HG03442 (cell line): ENCODE data around the gene MDFIC2.

Source experiments
- ATAC-seq: cut with Tn5 transposase; IDR thresholded peaks from one replicate; pipeline ENCODE4 v1.9.1; 2021; ENCODE audit warnings: mild to moderate bottlenecking, moderate library complexity; ENCODE audit not compliant: unreplicated experiment

MDFIC2 gene

DNA sequence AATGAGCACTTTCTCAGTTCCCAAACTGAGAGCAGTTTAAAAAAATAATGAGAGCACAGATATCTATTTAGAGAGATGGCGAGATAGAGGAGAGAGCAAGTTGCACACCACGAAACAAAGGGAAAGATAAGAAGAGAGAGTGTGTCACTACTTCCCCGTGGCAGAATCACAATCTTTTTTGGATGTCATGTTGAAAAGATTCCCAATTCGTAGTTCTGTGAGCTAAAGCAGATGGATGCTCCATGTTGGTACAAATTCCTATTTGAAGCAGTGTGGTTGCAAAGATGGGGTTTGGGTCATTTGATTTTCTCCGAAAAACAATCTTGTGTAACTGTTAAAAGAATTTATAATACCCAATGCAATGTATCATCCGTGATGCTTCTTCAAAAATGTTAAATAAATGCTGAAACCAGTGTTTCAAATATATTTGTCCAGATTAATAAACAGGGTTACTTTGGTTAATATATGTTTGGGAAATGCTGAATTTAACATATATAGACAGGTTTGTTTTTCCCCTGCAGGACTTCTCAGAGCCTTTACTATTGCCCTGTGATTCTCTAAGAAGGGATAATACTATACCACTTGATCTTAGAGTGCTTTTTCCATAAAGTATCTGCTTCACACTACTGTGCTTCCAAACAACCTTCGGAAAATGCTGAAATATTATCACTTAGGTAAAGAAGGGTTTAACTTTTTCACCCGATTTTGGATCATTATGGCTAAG, 128.5 kb downstream of the MDFIC2 start:
- ATAC-seq = no peak

DNA sequence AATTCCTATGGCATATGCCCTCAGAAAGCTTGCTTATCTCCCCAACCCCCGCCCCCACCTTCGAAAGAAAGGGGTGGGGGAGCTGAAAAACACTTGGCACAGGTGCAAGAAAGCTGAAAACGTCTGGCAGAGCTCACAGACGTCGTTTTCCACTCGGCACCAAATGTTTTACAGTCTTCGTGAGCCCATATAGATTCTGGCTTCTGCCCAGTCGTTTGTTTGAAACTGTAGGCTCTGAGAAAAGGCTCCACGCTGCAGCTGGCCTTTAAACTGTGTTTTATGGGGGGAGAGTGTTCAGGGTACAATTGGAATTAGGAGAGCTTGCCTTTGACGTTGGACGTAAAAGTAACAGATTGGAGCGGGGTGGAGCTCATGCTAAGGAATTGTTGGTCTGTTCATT, 130.3 kb downstream of the MDFIC2 start:
- ATAC-seq = no peak

DNA sequence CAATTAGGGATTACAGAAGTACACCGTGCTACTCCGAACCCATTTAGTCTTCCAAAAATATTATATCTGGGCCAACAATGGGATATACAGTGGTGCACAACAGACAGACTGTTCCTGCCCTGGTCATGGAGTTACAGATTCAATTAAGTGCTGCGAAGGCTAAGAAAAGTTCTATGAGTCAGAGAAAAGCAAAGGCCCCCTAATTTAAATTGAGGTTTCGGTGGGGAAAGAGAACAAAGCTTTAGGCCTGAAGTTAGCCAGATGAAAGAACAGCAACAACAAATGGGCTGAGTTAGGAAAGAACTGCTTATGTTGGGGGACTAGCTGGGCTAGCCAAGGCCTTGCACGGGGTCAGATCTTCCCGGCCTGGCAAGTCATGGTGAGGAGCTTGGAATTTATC, 131.8 kb downstream of the MDFIC2 start:
- peak; percentile 69 for ATAC-seq

DNA sequence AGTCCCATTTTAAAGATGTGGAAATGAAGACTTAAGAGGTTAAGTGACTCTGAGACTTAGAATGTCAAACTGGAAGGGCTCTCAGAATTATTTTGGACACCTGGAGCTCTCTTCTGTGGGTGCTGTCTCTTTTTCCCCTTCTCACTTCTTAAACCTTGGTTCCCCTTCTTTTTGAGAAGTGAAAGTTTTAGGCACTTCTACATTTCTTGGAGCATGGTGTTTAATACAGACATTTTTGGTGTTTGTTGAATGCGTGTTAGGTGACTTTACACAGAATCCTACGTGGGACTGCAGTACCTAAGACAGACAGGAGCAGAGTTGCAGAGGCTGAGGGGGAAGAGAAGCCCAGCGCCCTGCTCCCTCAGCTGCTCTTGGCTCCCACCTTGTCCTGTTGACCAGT, 133.3 kb downstream of the MDFIC2 start:
- peak; percentile 38 for ATAC-seq

DNA sequence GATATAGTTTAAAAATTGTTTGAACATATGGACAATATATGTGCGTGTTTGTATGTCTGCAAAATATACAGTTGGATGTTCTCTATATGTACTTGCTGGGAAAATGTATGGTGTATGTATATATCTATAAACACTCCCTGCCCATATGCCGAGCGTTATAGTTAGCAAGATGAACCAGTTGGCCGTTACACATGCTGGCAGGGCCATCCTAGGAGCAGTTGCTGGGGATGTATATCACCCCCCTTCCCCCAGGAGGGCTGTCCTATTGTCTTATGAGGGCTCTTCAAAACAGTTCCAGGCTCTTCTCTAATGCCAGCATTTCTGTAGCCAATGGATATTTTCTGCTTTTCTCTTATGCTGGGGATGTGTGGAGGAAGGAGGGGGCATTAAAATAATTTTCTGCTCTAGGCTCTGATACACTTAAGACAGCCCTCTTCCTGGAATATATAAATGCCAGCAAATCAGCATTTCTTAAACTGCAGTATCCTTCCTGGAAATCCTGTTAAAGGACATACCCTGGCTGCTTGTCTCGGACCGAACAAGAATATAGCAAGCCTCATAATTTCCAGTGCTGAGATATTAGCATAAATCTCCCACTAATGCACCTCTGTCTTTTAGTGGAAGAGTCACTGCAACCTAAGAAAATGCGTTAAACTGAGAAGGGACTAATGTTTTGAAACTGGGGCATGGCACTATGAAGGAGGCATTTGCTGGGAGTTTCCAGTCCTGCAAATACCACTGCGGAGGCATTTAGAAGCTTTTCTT, 134.4 kb downstream of the MDFIC2 start:
- ATAC-seq = no peak

DNA sequence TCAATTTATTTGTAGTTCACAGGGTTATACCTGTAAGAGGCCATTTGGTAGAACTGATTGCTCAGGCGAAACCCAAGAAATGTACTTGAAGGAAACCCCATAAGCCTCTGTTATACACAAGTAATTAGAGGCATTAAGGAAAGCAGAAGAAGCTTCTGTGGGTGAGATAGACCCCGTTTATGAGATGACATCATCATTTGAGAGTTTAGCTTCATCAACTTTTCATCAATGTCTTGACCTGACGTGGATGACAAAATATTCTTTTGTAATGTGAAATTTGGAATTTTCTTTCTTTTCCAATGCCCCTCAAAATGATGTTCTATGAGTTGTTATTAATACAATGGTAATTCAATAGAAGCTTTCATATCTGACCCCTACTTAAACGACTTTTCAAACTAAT, 136.2 kb downstream of the MDFIC2 start:
- no peak for ATAC-seq

DNA sequence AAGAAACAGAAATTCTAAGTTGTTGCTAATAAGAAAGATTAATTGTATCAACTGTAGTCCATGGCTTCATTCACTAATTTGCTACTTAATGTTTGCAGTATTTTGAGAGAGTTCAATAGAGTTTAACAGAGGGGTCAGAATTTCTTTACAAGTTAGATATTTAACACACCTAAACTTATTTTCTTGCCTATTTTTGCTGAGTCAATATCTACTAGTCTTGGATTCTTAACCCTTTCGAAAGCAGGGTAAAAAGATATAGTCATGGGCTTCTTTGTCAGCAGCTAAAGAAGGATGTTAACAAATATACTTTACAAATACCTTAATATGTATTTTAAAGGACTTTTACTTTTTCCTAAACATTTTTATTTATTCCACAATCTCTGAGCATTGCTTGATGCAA, 155.6 kb downstream of the MDFIC2 start:
- ATAC-seq = no peak

DNA sequence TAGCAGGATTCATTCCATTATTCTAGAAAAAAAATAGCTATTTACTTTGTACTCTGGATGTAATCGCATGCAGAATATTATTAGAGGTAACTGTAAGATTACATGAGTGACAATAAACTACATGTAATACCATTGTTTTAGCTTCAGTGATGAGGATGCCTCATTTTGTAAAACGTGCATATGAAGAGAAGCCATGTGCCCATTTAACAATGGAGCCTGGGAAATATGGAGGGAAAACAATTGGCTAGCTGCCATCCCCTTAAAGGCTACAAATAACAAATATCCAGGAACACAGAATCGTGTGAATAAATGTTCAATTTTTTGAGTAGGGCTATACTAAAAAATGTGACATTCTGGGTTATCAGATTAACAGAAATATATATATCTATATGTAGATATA, 161.8 kb downstream of the MDFIC2 start:
- ATAC-seq = no peak

DNA sequence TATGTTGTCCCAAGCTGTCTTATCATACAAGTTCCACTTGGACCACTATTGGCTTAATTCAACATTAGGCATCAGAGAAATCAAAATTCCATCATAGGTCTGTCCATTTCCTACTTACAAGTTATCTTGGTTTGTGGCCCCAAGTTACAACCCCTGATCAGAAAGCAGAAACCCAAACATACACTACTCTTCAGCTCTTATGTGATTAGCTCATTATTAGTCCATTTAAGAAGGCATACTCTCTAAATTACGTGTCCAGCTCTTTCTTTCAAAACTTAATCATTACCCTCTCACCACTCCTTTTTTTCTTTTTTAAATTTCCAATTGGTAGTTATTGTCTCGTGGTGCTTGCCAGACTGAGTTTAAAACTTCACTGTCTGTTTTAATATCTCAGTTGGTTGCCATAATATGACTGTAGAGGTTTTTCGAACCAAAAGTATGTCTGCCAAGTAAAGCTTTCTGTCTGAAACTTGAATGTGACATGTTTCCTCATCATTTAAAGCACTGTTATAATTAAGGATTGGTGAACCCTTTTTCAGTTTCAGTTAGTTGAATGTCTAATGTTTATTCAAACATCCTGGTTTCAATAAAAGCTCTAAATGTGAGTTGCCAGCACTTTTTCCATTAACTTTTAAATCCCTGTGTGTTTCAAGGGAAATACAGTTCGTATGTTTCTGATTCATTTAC, 162.6 kb downstream of the MDFIC2 start:
- ATAC-seq = no peak
